NCI-H2196 treated with DMSO at 0.1 percent for 48 hours (cell line): Measurements from ENCODE around the gene PDE2A.

Source experiments
- DNase-seq: peaks from one replicate; lab custom pipeline; 2025; ENCODE audit not compliant: unreplicated experiment; lab: John Stamatoyannopoulos, UW

Gene PDE2A

DNA sequence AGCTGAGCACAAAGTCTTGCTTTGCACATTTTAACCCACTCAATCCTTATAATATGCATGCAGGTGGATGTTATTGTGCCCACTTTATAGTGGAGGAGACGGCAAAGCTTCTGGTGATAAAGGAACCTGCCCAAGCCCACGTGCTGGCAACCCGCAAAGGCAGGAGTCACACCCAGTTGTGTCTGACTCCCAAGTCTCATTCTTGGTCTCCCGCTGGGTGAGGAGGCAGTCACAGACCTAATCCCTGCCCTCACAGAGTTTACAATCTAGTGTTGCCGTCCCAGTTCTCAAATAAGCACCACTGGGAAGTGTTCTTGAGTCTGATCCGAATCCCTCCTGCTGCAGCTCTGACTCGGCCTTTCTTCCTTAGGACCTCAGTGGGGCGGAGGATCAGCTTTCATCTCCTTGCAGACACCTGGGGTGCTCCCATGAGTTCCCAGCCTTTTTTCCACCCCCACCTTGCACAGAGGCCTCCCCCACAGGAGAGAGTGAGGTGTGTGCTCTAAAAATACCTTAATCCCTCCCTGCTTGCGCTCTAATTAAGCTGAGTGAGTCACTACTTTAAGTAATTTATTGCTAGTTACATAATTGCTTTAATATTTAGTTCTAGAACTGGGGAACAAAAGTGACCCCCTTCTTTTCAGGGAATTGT lies 15.1 kb downstream of the PDE2A start:
- DNase-seq, result no peak

DNA sequence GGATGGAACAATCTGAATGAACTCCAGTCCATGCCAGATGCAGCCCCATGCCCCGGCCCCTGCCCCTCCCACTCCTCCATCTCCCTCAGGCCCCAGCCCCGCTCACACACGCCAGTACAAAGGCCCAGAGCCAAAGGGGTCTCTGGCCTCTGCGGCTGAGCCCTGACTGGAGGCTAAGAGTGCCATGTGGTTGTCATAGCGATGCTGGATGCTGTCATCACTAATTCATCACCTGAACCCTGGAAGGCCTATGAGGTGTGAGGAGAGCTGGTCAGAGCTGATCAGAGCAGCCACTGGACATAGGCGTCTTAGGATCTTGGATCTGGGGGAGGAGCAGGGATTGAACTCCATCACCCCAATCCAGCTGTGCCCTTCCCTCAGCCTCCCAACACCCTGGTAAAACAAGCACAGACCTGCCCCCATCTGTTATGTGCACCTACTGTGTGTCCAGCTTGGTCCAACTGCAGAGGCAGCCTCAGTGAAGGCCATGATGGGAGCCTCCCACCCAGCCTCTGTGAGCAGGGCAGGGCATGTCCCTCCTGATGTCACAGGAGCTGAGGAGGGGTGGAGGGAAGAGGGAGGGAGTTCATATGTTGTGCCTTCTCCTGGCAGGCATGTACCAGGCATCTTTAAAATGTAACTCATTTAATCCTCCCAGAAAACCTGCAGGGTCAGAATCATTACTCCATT lies 16.7 kb downstream of the PDE2A start:
- no peak for DNase-seq

DNA sequence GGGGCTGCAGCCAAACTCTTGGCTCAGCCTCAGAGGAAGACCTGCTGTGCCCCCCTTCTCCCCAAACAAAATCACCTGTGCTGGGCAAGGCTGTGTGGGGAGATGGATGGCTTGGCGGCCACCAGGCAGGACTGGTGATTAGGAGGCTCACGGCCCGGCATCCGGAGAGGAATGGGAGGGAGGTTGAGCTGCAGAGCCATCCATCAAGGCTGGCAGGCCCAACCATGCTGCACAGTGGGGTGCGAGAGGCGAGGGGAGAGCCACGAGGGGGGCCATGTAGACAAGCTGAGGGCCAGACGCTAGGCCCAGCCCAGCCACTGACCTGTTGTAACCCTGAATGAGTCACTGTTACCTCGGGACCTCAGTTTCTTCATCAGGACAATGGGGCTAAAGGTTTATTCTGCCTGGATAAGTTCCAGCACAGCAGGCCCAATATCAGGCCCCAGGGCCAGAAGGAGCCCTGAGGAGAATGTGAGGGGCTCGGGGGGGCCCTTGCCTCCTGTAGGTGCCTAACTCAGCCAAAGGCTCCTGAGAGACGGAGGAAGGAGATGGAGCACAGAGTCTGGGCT lies 18.2 kb downstream of the PDE2A start:
- no peak for DNase-seq

DNA sequence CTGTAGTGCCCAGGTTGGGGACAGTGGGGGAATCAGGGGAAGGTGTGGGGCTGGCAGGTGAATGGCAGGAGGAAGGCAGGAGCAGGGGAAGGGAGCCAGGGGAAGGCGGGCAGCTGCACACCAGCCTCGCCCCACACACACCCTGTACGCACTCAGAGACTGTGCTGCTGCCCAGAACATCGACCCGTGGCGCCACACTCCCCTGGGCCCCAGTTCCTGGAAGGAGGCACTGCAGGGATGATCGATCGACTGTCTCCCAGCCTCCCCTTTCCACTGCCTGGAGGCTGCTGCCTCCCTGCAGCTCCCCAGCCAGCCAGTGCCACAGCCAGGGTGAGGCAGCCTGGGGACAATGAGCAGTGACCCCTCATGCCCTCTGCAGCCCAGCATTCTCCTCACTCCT lies 19.2 kb downstream of the PDE2A start:
- DNase-seq, result no peak

DNA sequence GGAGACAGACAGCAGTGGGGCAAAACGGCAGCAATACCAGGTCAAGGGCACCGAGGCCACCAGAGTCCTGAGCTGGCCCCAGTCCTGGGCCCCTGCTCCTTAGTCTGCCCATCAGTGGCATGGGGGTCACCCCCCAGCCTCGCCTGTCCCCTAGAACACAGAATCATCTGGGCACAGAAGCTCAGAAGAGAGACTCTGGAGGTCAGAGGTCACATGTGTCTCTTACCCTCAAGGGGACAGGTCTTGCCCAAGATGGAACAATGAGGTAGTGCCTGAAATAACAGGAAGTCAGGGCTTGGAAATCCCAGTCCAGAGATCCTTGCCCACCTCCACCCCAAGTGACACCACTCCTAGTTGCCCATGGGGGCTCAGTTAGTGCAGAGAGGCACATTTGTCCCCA lies 20.6 kb downstream of the PDE2A start:
- DNase-seq, result no peak

DNA sequence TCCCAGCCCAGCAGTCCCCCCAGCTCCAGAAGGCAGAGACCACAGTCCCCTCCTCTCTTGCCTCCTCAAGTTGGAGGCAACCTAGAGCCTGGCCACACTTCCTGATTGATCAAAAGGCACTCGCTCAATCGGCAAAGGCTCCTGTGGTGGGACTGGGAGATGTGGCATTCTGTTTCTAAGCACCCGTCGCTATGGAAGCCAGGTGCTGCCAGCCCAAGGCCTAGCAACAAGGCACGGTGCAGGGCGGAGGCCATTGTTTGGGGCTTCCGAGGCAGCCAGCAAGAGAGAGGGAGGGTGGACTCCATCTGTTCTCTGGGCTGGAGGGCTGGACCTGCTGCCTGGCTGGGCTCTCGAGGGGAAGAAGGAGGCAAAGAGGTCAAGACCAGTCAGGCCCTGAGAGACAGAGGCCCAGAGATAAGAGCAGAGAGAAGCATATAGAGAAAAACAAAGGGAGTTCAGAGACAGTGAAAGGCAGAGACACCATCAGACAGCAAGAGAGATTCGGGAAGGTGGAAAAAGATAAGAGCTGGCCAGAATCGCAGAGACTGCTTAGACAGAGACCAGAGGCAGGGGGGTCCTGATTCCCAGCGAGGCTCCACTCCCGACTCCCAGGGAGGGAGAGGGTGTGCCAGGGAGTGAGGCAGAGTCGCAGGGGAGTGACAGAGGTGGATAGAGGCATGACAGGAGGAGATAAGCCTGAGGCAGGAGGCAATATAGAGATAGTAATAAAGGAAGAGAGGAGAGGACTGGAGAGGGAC lies 21.2 kb downstream of the PDE2A start:
- DNase-seq, result peak; percentile 14

DNA sequence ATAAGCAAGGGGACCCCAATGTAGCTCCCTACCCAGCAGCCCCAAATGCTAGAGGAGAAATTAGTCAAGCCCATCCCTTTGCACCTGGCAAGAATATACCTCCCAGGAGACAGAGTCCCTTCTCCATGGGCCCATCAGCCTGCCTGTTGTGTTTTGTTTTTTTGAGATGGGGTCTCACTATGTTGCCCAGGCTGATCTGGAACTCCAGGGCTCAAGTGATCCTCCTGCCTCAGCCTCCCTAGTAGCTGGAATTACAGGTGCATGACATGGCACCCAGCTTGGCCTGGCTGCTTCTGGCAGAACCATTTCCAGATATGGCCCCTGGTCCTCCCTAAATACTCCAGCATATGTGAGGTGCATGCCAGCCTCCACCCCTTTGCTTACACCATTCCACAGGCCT lies 22.1 kb downstream of the PDE2A start:
- DNase-seq, result no peak

DNA sequence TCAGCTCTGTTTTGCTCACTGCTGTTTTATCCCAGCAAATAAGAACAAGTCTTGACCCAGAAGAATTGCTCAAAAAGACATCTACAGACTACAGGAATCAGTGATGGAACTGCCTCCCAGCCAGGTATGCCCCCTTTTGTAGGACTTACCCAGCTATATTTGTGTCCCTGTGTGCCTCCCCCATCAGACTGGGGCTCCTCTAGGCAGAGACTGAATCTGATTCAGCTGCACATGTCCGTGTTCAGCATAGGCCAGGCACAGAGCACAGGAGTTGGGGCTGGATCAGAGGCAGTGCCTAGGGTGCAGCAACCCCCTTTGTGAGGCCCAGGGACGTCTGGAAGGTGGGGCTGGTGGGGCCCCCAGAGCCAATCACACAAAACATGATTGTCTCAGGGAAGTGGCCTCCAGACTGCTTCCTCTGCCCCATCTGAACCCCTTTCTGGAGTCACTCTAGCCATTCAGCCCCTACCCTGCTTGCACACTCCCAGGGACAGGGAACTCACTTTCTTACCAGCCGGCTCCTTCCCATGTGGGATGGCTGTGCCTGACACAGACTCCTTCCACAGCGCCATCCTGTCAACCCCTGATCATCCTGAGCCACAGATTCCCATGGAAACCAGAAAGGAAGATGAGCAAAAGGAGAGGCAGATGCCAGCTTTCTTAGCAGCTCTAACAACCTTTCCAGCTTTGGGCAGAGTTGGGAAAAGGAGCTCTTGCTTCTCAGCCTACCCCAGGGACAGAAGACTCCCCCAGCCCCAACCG lies 24.8 kb downstream of the PDE2A start:
- no peak for DNase-seq

DNA sequence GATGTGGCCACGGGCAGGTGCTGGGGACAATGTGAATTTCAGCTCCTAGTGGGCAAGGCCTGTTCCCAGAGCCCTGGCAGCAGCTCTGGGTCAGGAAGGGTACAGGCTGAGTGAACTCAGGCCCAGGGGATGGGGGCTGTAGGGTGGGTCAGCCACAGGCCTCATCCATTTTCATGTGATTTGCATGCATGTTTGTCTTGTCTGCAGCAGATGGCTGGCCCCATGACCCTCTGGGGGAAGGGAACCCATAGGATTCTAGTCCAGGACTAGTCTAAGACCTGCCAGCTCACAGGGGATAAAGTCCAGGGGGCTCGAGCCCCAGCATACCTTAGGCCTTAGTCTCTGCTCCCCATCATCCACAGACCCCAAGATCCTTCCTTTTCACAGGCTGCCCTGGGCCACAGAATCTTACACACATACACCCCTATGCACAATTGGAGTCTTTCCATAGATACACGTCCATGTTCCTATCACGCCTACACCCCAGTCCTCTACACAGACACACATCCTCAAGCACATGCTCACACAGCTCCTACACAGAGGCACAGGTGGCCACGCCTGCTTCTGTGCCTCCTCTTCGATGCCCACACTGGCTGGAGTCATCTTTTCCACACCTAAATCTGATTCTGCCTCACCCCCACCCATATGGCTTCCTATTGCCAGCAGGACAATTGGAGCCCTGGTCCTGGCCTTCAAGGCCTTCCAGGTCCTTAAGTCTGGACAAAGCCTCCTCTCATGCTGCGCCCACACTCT lies 25.7 kb downstream of the PDE2A start:
- no peak for DNase-seq

DNA sequence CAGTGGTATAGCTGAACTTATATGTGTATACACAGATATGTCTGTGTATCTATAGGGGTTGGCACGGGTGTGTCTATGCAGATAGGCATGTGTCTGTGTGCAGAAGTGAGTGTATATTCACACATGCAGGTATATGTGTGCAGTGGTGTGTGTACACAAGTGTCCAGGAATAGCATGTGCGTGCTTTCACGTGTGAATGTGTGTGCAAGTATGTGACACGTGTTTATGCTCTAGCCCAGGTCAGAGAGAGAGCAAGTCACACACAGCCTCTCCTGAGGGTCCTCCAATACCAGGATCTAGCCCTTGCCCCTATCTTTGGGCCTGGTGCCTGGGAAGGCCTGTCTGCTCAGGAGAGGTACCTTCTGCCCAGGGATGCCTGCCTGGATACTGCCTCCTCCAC lies 26.3 kb downstream of the PDE2A start:
- no peak for DNase-seq

DNA sequence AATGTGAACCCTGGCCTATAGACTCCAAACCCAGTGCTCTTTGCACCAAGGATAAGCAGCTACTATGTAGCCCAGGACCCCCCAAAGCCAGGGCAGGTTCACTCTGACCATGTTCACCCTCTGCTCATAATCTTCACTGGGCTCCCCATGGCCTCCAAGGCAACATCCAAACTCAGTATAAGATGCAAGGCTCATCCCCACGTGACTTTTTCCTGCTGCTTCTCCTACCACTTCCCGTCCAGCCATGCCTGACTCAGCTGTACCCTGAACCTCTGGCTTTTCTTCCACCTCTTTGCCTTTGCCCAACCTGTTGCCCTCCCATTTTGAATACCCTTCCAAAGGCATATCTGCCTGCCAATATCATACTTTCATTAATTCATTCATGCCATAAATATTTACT lies 27.8 kb downstream of the PDE2A start:
- DNase-seq, result no peak

DNA sequence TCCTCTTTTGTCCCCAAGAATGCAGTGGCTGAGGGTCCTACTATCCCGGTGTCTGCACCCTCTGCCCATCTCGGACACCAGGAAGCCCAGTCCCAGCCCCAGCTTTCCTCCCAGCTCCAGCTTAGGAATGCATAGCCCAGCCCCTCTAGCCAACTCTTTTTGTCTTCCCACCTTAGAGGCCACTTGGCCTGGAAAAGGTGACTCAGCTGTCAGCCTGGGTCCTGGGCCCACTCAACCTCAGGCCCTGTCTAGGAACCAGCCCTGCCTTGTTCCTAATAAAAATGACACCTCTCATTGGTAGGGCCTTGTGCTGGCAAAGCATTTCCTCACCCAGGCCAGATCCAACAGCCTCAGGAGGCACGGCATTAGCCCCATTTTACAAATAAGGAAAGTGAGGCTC lies 28.2 kb downstream of the PDE2A start:
- DNase-seq, result no peak

DNA sequence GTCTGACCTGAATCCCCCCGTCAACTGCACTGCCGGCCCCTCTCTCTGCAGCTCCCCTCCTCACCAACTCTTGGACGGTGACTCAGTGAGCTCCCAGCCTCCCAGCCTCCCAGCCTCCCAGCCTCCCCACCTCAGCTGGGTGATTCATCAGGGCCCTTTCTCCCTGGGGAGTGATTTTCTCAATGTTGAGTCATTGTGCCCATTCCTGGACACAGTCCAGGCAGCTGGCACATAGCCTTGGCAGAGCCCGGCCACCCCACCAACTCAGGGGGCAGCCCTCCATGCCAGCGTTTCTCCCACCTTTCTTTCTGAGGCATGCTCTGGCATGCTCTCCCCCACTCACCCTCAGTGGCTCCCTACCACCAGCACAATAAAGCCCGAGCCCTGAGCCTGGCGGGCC lies 30.7 kb downstream of the PDE2A start:
- no peak for DNase-seq

DNA sequence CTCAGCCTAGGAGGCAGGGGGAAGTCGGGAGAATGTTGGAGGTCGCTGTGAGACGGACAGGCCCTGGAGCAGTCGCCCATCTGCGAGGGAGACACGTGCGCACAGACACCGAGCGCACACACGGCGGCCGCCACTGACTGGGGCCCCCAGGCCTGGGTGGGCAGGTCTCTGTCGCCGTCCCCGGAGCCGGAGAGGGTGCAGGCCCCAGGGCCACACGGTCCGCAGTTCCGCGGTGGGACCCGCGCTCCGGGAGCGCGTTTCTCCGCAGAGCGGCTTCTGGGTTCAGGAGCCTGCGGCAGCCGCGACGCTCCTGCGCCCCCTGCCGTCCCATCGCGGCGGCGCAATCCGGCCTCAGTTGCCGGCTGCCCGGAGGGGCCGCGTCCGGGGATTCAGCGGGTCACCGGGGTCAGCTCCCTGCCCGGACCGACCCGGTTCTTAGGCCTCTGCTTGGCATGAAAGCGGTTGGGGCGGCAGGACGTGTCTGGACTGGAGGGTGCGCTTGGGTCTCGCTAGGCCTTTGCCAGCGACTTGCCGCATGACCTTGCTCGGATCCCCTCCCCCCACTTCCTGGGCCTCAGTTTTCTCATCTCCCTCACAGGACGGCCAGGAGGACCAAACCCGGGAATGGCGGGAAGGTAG lies 31.2 kb downstream of the PDE2A start:
- peak; percentile 35 for DNase-seq

DNA sequence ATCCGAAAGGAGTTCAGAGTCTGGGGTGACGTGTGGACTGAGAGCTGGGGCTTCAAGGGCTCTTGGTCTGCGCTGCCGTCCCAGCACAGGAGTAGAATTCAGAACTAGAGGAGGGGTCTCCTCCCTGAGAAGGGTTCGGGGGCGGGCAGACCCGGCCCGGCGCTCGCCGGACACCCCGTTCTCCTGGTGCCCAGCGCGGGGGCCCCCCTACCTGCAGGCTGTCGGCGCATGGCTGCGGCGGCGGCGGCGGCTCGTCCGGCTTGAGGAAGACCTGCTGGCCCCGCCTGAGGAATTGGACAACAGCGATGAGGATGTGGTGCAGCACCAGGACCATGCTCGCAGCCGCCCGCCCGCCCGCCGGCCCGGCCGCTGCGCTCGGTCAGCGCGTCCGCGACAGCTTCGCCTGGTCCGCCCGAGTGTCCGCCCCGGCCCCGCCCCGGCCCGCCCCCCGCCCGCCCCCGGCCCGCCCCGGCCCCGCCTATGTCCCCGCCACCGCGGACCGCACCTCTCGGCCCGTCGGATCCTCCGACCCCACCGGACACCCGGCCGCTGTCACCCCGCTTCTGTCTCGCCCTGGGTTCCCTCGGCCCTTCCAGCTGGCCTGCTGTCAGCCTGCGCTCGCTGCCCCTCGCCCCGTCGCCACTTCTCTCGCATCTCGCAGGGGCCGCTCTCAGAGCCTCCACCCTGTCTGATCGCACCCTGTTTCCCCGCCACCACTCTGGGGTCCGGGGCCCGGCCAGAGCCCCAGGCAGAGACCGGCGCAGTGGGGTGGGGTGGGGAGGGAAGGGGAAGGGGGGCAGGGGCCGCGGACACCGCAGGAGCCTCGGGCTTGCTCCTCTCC lies 32.0 kb downstream of the PDE2A start:
- DNase-seq, result no peak

DNA sequence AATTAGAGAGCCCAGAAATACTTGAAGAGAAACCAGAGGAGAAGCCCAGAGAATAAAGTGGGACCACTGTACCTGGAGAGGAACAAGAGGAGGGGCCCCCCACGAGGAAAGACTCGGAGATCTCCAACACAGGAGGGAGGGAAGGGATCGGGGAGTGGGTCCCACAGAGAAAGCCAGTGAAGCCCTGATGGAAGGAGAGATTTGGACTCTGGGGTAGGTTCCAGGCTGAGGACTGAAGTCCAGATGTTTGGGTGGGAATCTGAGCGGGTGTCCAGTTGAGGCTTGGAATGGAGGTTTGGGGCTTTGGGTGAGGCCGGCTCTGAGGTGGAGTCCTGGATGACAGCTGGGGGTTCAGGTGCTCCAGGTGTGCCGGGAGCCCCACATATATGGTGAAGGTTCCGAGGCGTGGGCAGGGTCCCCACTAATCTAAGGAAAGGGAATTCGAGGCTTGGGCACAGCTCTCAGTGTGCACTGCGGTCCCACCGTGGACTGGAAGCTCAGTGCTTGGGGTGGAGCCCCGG lies 32.6 kb downstream of the PDE2A start:
- DNase-seq, result no peak

DNA sequence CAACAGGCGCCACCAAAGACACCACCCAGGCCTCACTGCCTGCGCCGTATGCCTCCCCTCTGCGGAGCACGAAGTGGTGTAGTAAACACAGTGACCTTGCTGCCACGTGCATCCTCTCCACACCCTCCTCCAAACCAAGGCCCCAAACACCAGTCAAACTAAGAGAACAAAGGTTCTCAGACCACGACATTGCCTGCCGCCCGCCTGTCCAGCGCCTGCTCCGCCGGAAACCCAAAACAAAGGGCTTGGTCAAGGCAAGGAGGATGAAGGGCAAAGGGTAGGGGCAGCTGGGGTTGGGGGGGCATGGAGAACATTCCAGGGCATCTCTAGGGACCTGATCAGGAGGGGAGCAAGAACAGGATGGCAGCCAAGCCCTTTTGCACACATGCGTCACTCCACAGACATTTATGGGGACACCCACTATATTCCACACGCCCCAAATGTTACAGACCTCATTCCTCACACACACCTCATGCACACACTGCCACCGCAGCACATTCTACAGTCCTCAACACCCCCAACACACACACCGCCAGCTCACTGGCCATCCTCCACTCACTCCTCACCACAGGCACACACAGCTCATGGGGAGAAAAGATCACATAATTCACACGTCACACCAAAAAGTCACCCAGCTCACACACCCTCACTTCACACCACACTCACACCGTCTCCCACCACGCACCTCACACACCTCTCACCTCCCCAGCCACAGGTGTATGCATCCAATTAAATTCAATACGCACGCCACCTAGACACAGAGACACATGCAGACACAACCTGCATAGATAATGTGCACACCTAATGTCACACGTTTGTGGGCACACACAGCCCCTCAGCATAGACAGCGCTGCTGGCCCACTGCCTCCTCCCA lies 34.5 kb downstream of the PDE2A start:
- no peak for DNase-seq

DNA sequence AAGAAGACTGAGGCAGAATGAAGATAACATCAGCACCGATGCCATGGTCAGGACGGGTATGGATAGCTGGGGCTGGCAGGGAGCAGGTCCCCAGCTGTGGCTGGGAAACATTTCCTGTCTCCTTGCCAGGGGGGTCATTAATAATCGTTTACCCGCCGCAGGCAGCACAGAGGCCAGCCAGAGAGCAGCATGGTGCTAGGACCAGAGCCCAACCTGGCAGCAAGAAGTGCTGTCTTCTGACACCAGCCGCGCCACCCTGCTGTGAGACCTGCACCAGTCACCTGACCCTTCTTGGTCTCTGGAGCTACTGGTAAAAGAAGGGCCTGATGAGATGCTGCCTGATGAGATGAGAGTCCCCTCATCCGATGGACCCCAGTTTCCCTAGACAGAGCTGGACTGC lies 36.3 kb downstream of the PDE2A start:
- DNase-seq, result peak; percentile 7
